Occipital lobe (tissue), 2 donors: ENCODE data around the gene ADAM17. TPM values are rescaled to one million over a fixed set of nuclear protein-coding genes. Genes with fewer than 3 reads are reported as not detected.

ENCODE experiments used
- DNase-seq: peaks from one replicate; lab custom pipeline; 2025; lab: John Stamatoyannopoulos, UW
- total RNA-seq: library from RNA; depleted of rRNA; stranded (reverse); fragments of >200 nt; gene quantifications from one replicate; pipeline ENCODE4 v1.2.3, GENCODE V29; 2014

ADAM17 gene
- total RNA-seq, 1 donor from 2014 or later: 31.2 TPM

DNA sequence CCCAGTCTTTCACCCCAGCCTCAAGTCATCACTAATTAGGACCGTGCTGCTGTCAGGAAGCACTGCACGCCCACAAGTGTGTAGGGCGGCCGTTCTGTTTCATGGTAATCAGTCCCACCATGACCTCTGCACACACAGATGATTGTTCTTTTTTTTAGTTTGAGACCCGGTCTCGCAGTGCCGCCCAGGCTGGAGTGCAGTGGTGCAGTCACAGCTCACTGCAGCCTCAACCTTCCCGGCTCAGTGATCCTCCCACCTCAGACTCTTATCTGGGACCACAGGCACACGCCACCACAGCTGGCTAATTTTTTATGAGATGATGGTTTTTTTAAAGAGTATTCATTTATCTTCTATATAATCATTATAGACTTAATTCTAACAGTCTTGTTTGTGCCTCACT, 83.1 kb downstream of the ADAM17 start:
- no peak for DNase-seq

DNA sequence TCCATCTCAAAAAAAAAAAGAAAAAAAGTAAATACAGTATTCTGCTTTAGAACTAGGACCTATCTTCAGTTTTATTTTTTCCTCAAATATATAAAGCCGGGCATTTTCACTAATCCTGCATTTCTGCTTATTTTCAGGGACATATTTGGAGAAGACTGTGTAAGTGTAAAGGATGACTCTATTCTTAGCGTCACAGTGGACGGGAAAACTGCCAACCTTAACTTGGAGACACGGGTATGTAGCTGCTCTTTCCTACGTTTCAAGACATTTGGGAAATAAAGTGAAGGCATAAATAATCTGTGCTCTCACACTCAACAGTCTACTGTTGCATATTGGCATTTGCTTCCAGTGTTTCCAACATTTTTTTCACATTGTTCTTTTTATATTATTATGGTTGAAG, 84.4 kb downstream of the ADAM17 start:
- peak; percentile 14 for DNase-seq

- no peak for DNase-seq
Observed at GRCh38 chr2:9467687-9468086, 87.9 kb downstream of the ADAM17 start.

GRCh38 chr2:9466147-9466683, 89.4 kb downstream of the ADAM17 start:
- DNase-seq: no peak

DNA sequence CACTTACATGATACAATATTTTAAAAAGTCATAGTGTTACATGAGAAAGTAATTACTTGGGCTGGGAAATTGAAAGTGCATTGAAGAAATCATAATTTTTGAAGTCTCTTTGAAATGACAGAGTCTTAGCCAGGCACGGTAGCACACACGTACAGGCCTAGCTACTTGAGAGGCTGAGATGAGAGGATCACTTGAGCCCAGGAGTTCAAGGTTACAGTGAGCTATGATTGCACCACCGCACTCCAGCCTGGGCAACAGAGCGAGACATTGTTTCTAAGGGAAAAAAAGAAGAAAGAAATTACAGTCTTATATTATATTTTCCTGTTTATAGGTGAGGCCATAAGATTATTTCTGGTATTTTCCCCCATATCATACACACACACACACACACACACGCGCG, 90.5 kb downstream of the ADAM17 start:
- DNase-seq: no peak

GRCh38 chr2:9463698-9464034, 92.0 kb downstream of the ADAM17 start:
- DNase-seq: no peak

GRCh38 chr2:9462886-9463697, 92.5 kb downstream of the ADAM17 start:
- DNase-seq: no peak

DNA sequence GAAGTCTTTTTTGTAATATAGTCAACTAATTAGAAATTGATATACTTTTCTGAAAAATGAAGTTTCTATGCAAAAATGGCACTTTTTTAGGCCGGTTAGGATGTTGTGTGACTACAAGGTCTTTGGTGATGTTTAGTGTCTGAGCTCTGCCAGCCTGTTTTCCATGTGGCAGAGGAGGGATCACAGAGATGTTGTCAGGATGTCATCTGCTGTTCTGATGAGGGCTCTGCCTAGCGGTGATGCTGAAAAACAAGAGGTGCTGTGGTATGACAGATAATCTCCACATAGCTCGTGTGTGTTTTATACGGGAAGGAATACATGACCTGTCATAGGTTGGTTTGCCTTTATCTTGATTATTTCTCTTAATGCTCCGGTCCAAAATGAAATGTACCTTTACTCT, 93.3 kb downstream of the ADAM17 start:
- DNase-seq: no peak

GRCh38 chr2:9461079-9461478, 94.6 kb downstream of the ADAM17 start:
- no peak for DNase-seq

- DNase-seq: no peak
Observed at GRCh38 chr2:9460441-9461017, 95.1 kb downstream of the ADAM17 start.

DNA sequence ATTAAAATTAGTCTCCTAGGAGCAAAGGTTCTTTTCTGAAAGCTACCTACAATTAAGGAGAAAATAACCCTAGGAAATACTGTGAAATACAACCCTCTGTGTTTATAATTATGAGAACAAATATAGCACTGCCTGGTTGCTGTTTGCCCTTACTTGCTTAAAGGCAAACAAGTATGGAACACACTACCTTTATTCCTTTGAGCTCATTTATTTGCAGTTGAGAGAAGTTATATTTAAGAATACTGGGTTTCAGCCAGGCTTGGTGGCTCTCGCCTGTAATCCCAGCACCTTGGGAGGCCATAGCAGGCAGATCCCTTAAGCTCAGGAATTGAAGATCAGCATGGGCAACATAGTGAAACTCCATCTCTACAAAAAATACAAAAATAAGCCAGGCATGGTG, 104.4 kb downstream of the ADAM17 start:
- no peak for DNase-seq

GRCh38 chr2:9445089-9445488, 110.5 kb downstream of the ADAM17 start:
- no peak for DNase-seq

GRCh38 chr2:9443526-9443925, 112.1 kb downstream of the ADAM17 start:
- no peak for DNase-seq

- no peak for DNase-seq
Observed at GRCh38 chr2:9441556-9441955, 114.1 kb downstream of the ADAM17 start.

GRCh38 chr2:9440058-9440727, 115.4 kb downstream of the ADAM17 start:
- no peak for DNase-seq

GRCh38 chr2:9439536-9439935, 116.1 kb downstream of the ADAM17 start:
- no peak for DNase-seq

Other genes with a start within 250 kb of the ADAM17 start
- gene ITGB1BP1, start 132.3 kb downstream of the ADAM17 start, total RNA-seq: 60.7 TPM
- 34.6 TPM for gene CPSF3, start 132.2 kb downstream of the ADAM17 start, total RNA-seq
- 78.1 TPM for gene IAH1, start 81.3 kb downstream of the ADAM17 start, total RNA-seq
- gene YWHAQ, start 75.2 kb upstream of the ADAM17 start, total RNA-seq: 535 TPM